ENCODE results near the gene PPP1R16B. TPM values are rescaled to one million over a fixed set of nuclear protein-coding genes. Genes with fewer than 3 reads are reported as not detected.
A peak's percentile ranks its signal among the peaks of the same experiment; 100 is the strongest.
"Not testable (repeated sequence)": the region's sequence is repeated elsewhere in the genome, so short reads cannot be mapped to it uniquely, and the experiment has no call there.

The PPP1R16B gene
- polyA plus RNA-seq, 2 of the 4 experiments (the other 2 are of a cell fraction), result 0.17 to 0.31 TPM

DNA sequence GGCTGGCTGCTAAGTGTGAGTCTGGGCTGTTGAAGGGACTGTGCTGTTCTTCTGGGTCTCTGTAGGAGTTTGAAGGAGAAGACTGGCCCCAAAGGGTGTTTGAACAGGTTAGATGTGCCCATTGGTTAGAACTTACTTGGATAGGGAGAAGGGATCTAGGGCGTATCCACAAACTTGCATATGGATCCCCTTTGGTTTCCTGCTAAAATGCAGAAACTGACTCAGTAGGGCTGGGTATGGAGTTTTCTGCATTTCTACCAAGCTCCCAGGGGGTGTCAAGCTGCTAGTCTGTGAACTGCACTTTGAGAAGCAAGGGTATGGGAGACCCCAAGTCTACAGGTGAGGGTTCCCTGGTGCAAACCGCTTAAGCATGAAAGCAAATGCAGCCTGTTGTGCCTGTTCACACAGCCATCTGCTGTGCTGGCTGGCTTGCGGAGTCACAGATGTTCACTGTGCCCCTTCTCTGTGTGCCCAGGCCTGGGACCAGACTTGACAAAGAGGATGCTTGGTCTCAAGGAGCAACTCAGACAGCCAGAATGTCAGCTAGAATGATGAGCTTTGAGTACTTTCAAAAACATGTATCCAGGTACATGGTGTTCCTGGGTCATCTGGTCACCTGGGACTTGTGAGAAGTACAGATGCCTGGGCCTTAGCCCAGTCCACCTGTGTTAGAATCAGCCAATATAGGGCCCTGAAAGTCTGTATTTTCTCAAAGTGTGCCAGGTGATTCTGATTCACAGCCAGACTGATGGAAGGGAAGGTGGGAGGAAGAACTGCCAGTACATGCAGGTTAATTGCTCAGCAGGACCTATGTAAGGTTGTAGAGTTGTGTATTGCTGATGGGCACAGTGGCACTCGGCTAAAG lies 7.4 kb downstream of the PPP1R16B start:
- no peak for FAIRE-seq
- no peak for DNase-seq (ENCODE audit: low read depth in 1 of 2, low spot score in 1 of 2)
- 70% methylated on average over 3 of the region's 4 CpGs for WGBS (ENCODE audit: missing lambda C conversion rate)
- ChIA-PET POLR2A (no interaction called here), CTCF (interaction anchor here (0.6 kb wide), 1 partner anchor 18 kb away, joined by 3 read pairs; no protein-coding TSS in a partner anchor)
- H3K27ac ChIP-seq, result no peak overlapping the region
- ATAC-seq, result no peak
- H3K9me3 ChIP-seq, result no peaks in the 10 kb centered on the region
- peaks cover 6% of the 10 kb centered on the region; the same call in 2 of the 3 replicates for H3K4me1 ChIP-seq
- TF ChIP-seq JUN (IDR thresholded peaks at IDR 0.05) (no peak), E2F6 (IDR thresholded peaks at IDR 0.05; ENCODE audit: borderline replicate concordance, low read depth) (no peak), BHLHE40 (IDR thresholded peaks at IDR 0.05; ENCODE audit: low read depth, low read length) (no peak), HEYL (CRISPR knock-in tag; IDR thresholded peaks at IDR 0.05) (no peak), EHF (CRISPR knock-in tag; IDR thresholded peaks at IDR 0.05) (no peak), CEBPB (IDR thresholded peaks at IDR 0.05) (no peak), MYC (IDR thresholded peaks at IDR 0.05; ENCODE audit: borderline replicate concordance, low read length) (no peak), POLR2A (IDR thresholded peaks at IDR 0.05; ENCODE audit: low read length) (no peak), MAX (IDR thresholded peaks at IDR 0.05) (no peak), FOSL2 (IDR thresholded peaks at IDR 0.05) (no peak), FOSL2 (CRISPR knock-in tag; IDR thresholded peaks at IDR 0.05) (no peak), RFX5 (IDR thresholded peaks at IDR 0.05) (no peak), MAFK (IDR thresholded peaks at IDR 0.05; ENCODE audit: partially characterized antibody) (no peak), NPAS2 (CRISPR knock-in tag; IDR thresholded peaks at IDR 0.05; ENCODE audit: borderline replicate concordance) (no peak)
- TF ChIP-seq, protein P1, sequence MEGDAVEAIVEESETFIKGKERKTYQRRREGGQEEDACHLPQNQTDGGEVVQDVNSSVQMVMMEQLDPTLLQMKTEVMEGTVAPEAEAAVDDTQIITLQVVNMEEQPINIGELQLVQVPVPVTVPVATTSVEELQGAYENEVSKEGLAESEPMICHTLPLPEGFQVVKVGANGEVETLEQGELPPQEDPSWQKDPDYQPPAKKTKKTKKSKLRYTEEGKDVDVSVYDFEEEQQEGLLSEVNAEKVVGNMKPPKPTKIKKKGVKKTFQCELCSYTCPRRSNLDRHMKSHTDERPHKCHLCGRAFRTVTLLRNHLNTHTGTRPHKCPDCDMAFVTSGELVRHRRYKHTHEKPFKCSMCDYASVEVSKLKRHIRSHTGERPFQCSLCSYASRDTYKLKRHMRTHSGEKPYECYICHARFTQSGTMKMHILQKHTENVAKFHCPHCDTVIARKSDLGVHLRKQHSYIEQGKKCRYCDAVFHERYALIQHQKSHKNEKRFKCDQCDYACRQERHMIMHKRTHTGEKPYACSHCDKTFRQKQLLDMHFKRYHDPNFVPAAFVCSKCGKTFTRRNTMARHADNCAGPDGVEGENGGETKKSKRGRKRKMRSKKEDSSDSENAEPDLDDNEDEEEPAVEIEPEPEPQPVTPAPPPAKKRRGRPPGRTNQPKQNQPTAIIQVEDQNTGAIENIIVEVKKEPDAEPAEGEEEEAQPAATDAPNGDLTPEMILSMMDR (IDR thresholded peaks at IDR 0.05), result no peak
- no peak overlapping the region for H3K4me3 ChIP-seq
- no peak overlapping the region for H3K4me2 ChIP-seq

GRCh38 chr20:38813574-38813962 lies 8.1 kb downstream of the PPP1R16B start:
- CTCF ChIA-PET; H3K4me1 ChIP-seq; FAIRE-seq; DNase-seq (ENCODE audit: low read depth in 1 of 2, low spot score in 1 of 2); H3K4me3 ChIP-seq; ATAC-seq; POLR2A ChIA-PET; H3K9me3 ChIP-seq; H3K27ac ChIP-seq; H3K4me2 ChIP-seq: not testable (repeated sequence)
- WGBS (ENCODE audit: missing lambda C conversion rate), result 74% methylated on average over 6 of the region's 6 CpGs

DNA sequence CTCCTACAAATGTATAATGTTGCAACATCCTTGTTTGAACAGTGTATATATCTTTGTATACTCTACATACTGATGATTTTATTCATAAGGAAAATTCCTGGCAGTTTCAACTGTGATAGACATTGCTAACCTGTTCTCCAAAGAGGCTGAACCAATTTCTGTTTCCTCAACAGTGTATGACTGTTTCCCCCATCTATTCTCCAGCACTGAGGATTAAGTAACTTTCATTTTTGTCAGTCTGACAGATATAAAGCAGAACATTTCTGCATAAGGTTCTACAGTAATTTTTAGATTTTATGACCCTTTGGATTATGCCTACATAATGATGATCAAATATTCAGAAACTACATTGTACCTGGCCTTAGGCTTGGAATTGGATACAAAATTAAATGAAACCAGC lies 9.9 kb downstream of the PPP1R16B start:
- Histone ChIP-seq H3K27ac (no peak overlapping the region), H3K4me2 (no peak overlapping the region), H3K4me3 (no peak overlapping the region), H3K4me1 (peaks cover 6% of the 10 kb centered on the region; the same call in 2 of the 3 replicates), H3K9me3 (no peaks in the 10 kb centered on the region)
- ChIA-PET POLR2A (no interaction called here), CTCF (interaction anchor here (1.4 kb wide), 3 partner anchors 11 to 83 kb away, joined by 5 read pairs; no protein-coding TSS in a partner anchor)
- no peak for ATAC-seq
- TF ChIP-seq MAX (IDR thresholded peaks at IDR 0.05) (no peak), CEBPB (IDR thresholded peaks at IDR 0.05) (0 out of 4 replicates have a peak, but pooled peaks of 1 of the 2 experiments have one; percentile 13), NFE2L2 (conservative IDR thresholded peaks at IDR 0.05; ENCODE audit: low read length) (no peak), SREBF2 (IDR thresholded peaks at IDR 0.05) (no peak), FOSL2 (IDR thresholded peaks at IDR 0.05) (no peak), FOSL2 (CRISPR knock-in tag; IDR thresholded peaks at IDR 0.05) (no peak)
- FAIRE-seq, result no peak
- DNase-seq (ENCODE audit: low read depth in 1 of 2, low spot score in 1 of 2), result no peak

Data from A549 (cell line).